CD4-positive, CD25-positive, alpha-beta regulatory T cell (primary cell): ENCODE measurements around the gene HCN2. TPM values are rescaled to one million over a fixed set of nuclear protein-coding genes. Genes with fewer than 3 reads are reported as not detected.

Experiments used
- ATAC-seq, 2 donors: fragments of 150-1000 bp; cut with Tn5 transposase; one replicate each; pipeline ENCODE4 v1.10.0; 2021; ENCODE audit warnings: low read depth in 2 of 2, moderate number of reproducible peaks in 2 of 2, moderate library complexity in 1 of 2
- DNase-seq, 3 donors: peaks; one replicate each; pipeline versions ENCODE4 v3.0.0 to v3.0.0-alpha.2; 2012 to 2022; ENCODE audit warnings: mixed read lengths in 1 of 3
- H3K27ac ChIP-seq: one replicate; pipeline ENCODE4 v1.7.0; 2013; ENCODE audit warnings: mild to moderate bottlenecking, low read length; ENCODE audit not compliant: insufficient read depth, poor library complexity, severe bottlenecking
- H3K27me3 ChIP-seq: one replicate; pipeline ENCODE4 v1.7.0; 2013; ENCODE audit warnings: low read length; ENCODE audit not compliant: control insufficient read depth, insufficient read depth
- H3K36me3 ChIP-seq: one replicate; pipeline ENCODE4 v1.7.0; 2013; ENCODE audit warnings: mild to moderate bottlenecking, low read length, moderate library complexity; ENCODE audit not compliant: control insufficient read depth, insufficient read depth
- H3K4me1 ChIP-seq: 2 replicates; pipeline ENCODE4 v1.7.0; 2013; ENCODE audit warnings: mild to moderate bottlenecking, low read length; ENCODE audit not compliant: insufficient read depth, control insufficient read depth, poor library complexity, severe bottlenecking
- H3K4me3 ChIP-seq: one replicate; pipeline ENCODE4 v1.7.0; 2013; ENCODE audit warnings: low read depth, mild to moderate bottlenecking, low read length, moderate library complexity
- H3K9me3 ChIP-seq, 2 experiments: 1 replicate in 1 of 2; 2 replicates in 1 of 2; pipeline ENCODE4 v1.7.0; 2013; ENCODE audit warnings: low read length in 2 of 2, mild to moderate bottlenecking in 1 of 2, moderate library complexity in 1 of 2; ENCODE audit not compliant: control insufficient read depth in 2 of 2
- H3K27ac Mint-ChIP-seq, 3 donors: one replicate each; pipeline ENCODE4 v1.8.0; 2020 to 2022; ENCODE audit warnings: mild to moderate bottlenecking in 3 of 3, mixed read lengths in 3 of 3, moderate library complexity in 2 of 3
- H3K27me3 Mint-ChIP-seq: one replicate; pipeline ENCODE4 v1.8.0; 2022; ENCODE audit warnings: mild to moderate bottlenecking, mixed read lengths
- H3K36me3 Mint-ChIP-seq: one replicate; pipeline ENCODE4 v1.8.0; 2020; ENCODE audit warnings: mixed read lengths
- H3K4me1 Mint-ChIP-seq, 4 donors: one replicate each; pipeline ENCODE4 v1.8.0; 2020 to 2022; ENCODE audit warnings: mixed read lengths in 4 of 4, mild to moderate bottlenecking in 1 of 4
- H3K4me3 Mint-ChIP-seq, 4 donors: one replicate each; pipeline ENCODE4 v1.8.0; 2020 to 2022; ENCODE audit warnings: mild to moderate bottlenecking in 4 of 4, mixed read lengths in 4 of 4, moderate library complexity in 3 of 4
- H3K9me3 Mint-ChIP-seq, 7 donors: one replicate each; pipeline ENCODE4 v1.8.0; 2020 to 2022; ENCODE audit warnings: mixed read lengths in 7 of 7, mild to moderate bottlenecking in 3 of 7, moderate library complexity in 2 of 7
- polyA plus RNA-seq, 4 donors: library from polyadenylated mRNA; unstranded; fragments of 300-500 nt; fragmentation: Illumina TruSeq; gene quantifications; one replicate each; pipeline ENCODE4 v1.2.3, GENCODE V29; 2021
- total RNA-seq: library from RNA; stranded (reverse); gene quantifications from one replicate; pipeline ENCODE4 v1.2.3, GENCODE V29; 2022

Gene HCN2
- total and polyA plus RNA-seq, 5 donors from 2014 or later, result 1.2 TPM; not detected in 4

- Histone ChIP-seq H3K9me3 (no peaks in the 10 kb centered on the region), H3K4me3 (peak within 1 kb of the TSS; percentile 41), H3K36me3 (no peaks in the 10 kb centered on the region), H3K27me3 (no peaks in the 10 kb centered on the region), H3K4me1 (peaks cover 14% of the 10 kb centered on the region), H3K27ac (peak within 1 kb of the TSS; percentile 51)
- Mint-ChIP-seq H3K9me3 (no peaks in the 10 kb centered on the region), H3K4me3 (peak within 1 kb of the TSS; percentile 76 to 96 (median 86)), H3K36me3 (no peaks in the 10 kb centered on the region), H3K4me1 (peaks cover 0 to 14% (median 5%) of the 10 kb centered on the region in 4 donors), H3K27me3 (no peaks in the 10 kb centered on the region), H3K27ac (peak within 1 kb of the TSS; percentile 83 to 96 (median 94))
- ATAC-seq, result peak; percentile 95 to 96
- peak; percentile 91 to 95 (median 93) for DNase-seq
Measured at GRCh38 chr19:639253-640160, 49.8 kb downstream of the HCN2 start, which contains the start of gene FGF22. Gene FGF22 (plus strand): TSS chr19:639879. CDS start chr19:639926, 47 bp downstream.

GRCh38 chr19:640161-640558, 50.5 kb downstream of the HCN2 start:
- ATAC-seq (no peak), DNase-seq (no peak)
- no peaks in the 10 kb centered on the region for H3K36me3 ChIP-seq
- Mint-ChIP-seq H3K9me3 (no peaks in the 10 kb centered on the region), H3K36me3 (no peaks in the 10 kb centered on the region), H3K27me3 (no peaks in the 10 kb centered on the region), H3K27ac (no peak overlapping the region), H3K4me3 (peak overlapping the region in 1 of 4 donors; percentile 19), H3K4me1 (peaks cover 0 to 14% (median 5%) of the 10 kb centered on the region in 4 donors)
- peak overlapping the region; percentile 47 for H3K27ac ChIP-seq
- no peaks in the 10 kb centered on the region for H3K9me3 ChIP-seq
- H3K27me3 ChIP-seq, result no peaks in the 10 kb centered on the region
- no peak overlapping the region for H3K4me3 ChIP-seq
- peaks cover 14% of the 10 kb centered on the region for H3K4me1 ChIP-seq

GRCh38 chr19:640606-641189, 51.0 kb downstream of the HCN2 start:
- no peaks in the 10 kb centered on the region for H3K36me3 Mint-ChIP-seq
- Histone ChIP-seq H3K27ac (peak overlapping the region; percentile 47), H3K4me1 (peaks cover 14% of the 10 kb centered on the region), H3K9me3 (no peaks in the 10 kb centered on the region), H3K36me3 (no peaks in the 10 kb centered on the region), H3K27me3 (no peaks in the 10 kb centered on the region), H3K4me3 (no peak overlapping the region)
- H3K27ac Mint-ChIP-seq, result no peak overlapping the region
- H3K4me3 Mint-ChIP-seq, result peak overlapping the region in 1 of 4 donors; percentile 7
- DNase-seq, result no peak
- H3K27me3 Mint-ChIP-seq, result no peaks in the 10 kb centered on the region
- no peak for ATAC-seq
- H3K4me1 Mint-ChIP-seq, result peaks cover 0 to 14% (median 5%) of the 10 kb centered on the region in 4 donors
- no peaks in the 10 kb centered on the region for H3K9me3 Mint-ChIP-seq

GRCh38 chr19:641702-642101, 52.0 kb downstream of the HCN2 start:
- DNase-seq, result no peak
- peaks cover 14% of the 10 kb centered on the region for H3K4me1 ChIP-seq
- Mint-ChIP-seq H3K27ac (no peak overlapping the region), H3K4me1 (peaks cover 0 to 14% (median 5%) of the 10 kb centered on the region in 4 donors), H3K4me3 (peak overlapping the region in 1 of 4 donors; percentile 89), H3K9me3 (no peaks in the 10 kb centered on the region), H3K27me3 (no peaks in the 10 kb centered on the region), H3K36me3 (no peaks in the 10 kb centered on the region)
- peaks cover 5% of the 10 kb centered on the region for H3K36me3 ChIP-seq
- no peak overlapping the region for H3K4me3 ChIP-seq
- no peak for ATAC-seq
- H3K27me3 ChIP-seq, result no peaks in the 10 kb centered on the region
- no peaks in the 10 kb centered on the region for H3K9me3 ChIP-seq
- H3K27ac ChIP-seq, result no peak overlapping the region

- H3K36me3 Mint-ChIP-seq, result no peaks in the 10 kb centered on the region
- no peak overlapping the region for H3K27ac ChIP-seq
- peak overlapping the region in 1 of 3 donors; percentile 25 for H3K27ac Mint-ChIP-seq
- H3K36me3 ChIP-seq, result peaks cover 16% of the 10 kb centered on the region
- H3K27me3 Mint-ChIP-seq, result no peaks in the 10 kb centered on the region
- H3K9me3 Mint-ChIP-seq, result peaks cover 0 to 1% (median 0%) of the 10 kb centered on the region in 7 donors
- DNase-seq (no peak), ATAC-seq (no peak)
- no peaks in the 10 kb centered on the region for H3K27me3 ChIP-seq
- peaks cover 14% of the 10 kb centered on the region for H3K4me1 ChIP-seq
- H3K4me1 Mint-ChIP-seq, result peaks cover 0 to 9% (median 4%) of the 10 kb centered on the region in 4 donors
- no peak overlapping the region for H3K4me3 ChIP-seq
- H3K4me3 Mint-ChIP-seq, result no peak overlapping the region
- no peaks in the 10 kb centered on the region for H3K9me3 ChIP-seq
Measured at GRCh38 chr19:642767-643727, 53.4 kb downstream of the HCN2 start.

- H3K9me3 ChIP-seq, result no peaks in the 10 kb centered on the region
- ATAC-seq (no peak), DNase-seq (no peak)
- peaks cover 21% of the 10 kb centered on the region for H3K36me3 ChIP-seq
- no peaks in the 10 kb centered on the region for H3K27me3 ChIP-seq
- peaks cover 0 to 7% (median 4%) of the 10 kb centered on the region in 4 donors for H3K4me1 Mint-ChIP-seq
- H3K9me3 Mint-ChIP-seq, result peaks cover 0 to 1% (median 0%) of the 10 kb centered on the region in 7 donors
- peaks cover 13% of the 10 kb centered on the region for H3K4me1 ChIP-seq
- H3K4me3 Mint-ChIP-seq, result peak overlapping the region in 1 of 4 donors; percentile 56
- no peaks in the 10 kb centered on the region for H3K36me3 Mint-ChIP-seq
- no peak overlapping the region for H3K27ac Mint-ChIP-seq
- no peaks in the 10 kb centered on the region for H3K27me3 Mint-ChIP-seq
- no peak overlapping the region for H3K27ac ChIP-seq
- H3K4me3 ChIP-seq, result no peak overlapping the region
Measured at GRCh38 chr19:643736-644135, 54.1 kb downstream of the HCN2 start.

- Mint-ChIP-seq H3K4me1 (peaks cover 0 to 3% (median 1%) of the 10 kb centered on the region in 4 donors), H3K9me3 (peaks cover 0 to 1% (median 0%) of the 10 kb centered on the region in 7 donors), H3K27ac (peak overlapping the region in 1 of 3 donors; percentile 63), H3K36me3 (no peaks in the 10 kb centered on the region), H3K4me3 (peak overlapping the region in 2 of 4 donors; percentile 56 to 80), H3K27me3 (no peaks in the 10 kb centered on the region)
- ATAC-seq, result no peak
- Histone ChIP-seq H3K27me3 (no peaks in the 10 kb centered on the region), H3K27ac (no peak overlapping the region), H3K4me1 (peaks cover 7% of the 10 kb centered on the region), H3K9me3 (no peaks in the 10 kb centered on the region), H3K36me3 (peaks cover 25% of the 10 kb centered on the region), H3K4me3 (no peak overlapping the region)
- DNase-seq, result no peak
Measured at GRCh38 chr19:644363-644762, 54.7 kb downstream of the HCN2 start.
